Mesendoderm (in vitro differentiated cells): Measurements from ENCODE around the gene SHISAL1.
A peak's percentile ranks its signal among the peaks of the same experiment; 100 is the strongest.
"Not testable (repeated sequence)": the region's sequence is repeated elsewhere in the genome, so short reads cannot be mapped to it uniquely, and the experiment has no call there.

Experiments used
- DNase-seq: peaks from one replicate; pipeline ENCODE4 v3.0.0; 2013
- H2AK5ac ChIP-seq: 2 replicates; pipeline ENCODE4 v1.6.1; 2013; ENCODE audit warnings: low read length, inconsistent platforms
- H2BK120ac ChIP-seq: 2 replicates; pipeline ENCODE4 v1.6.1; 2013; ENCODE audit warnings: low read depth, mild to moderate bottlenecking, low read length, moderate library complexity, mixed read lengths
- H2BK15ac ChIP-seq: replicated peaks from 2 replicates; pipeline ENCODE4 v1.6.1; 2013; ENCODE audit warnings: low read depth, mild to moderate bottlenecking, moderate library complexity
- H2BK5ac ChIP-seq: 2 replicates; pipeline ENCODE4 v1.6.1; 2013; ENCODE audit warnings: low read length, inconsistent platforms
- H3K18ac ChIP-seq: 2 replicates; pipeline ENCODE4 v1.6.1; 2013; ENCODE audit warnings: mild to moderate bottlenecking, low read length, mixed read lengths
- H3K23ac ChIP-seq: one replicate; pipeline ENCODE4 v1.6.1; 2013; ENCODE audit warnings: low read length
- H3K27ac ChIP-seq: 2 replicates; pipeline ENCODE4 v1.5.1; 2013; ENCODE audit warnings: low read depth, mild to moderate bottlenecking, inconsistent platforms, low read length, moderate library complexity
- H3K27me3 ChIP-seq: 2 replicates; pipeline ENCODE4 v1.6.1; 2013; ENCODE audit warnings: low read length, control low read depth, mild to moderate bottlenecking, inconsistent platforms; ENCODE audit not compliant: insufficient read depth, poor library complexity
- H3K36me3 ChIP-seq: 2 replicates; pipeline ENCODE4 v1.6.1; 2013; ENCODE audit warnings: low read length, inconsistent platforms; ENCODE audit not compliant: control insufficient read depth, insufficient read depth
- H3K4ac ChIP-seq: one replicate; pipeline ENCODE4 v1.6.1; 2013; ENCODE audit warnings: low read depth, mild to moderate bottlenecking, low read length, moderate library complexity
- H3K4me1 ChIP-seq: 2 replicates; pipeline ENCODE4 v1.6.1; 2013; ENCODE audit warnings: low read depth, low read length, inconsistent platforms; ENCODE audit not compliant: control insufficient read depth
- H3K4me2 ChIP-seq: 2 replicates; pipeline ENCODE4 v1.6.1; 2013; ENCODE audit warnings: low read length
- H3K4me3 ChIP-seq: 2 replicates; pipeline ENCODE4 v1.5.1; 2013; ENCODE audit warnings: mild to moderate bottlenecking, low read length
- H3K56ac ChIP-seq: one replicate; pipeline ENCODE4 v1.6.1; 2013; ENCODE audit warnings: low read length
- H3K79me1 ChIP-seq: 2 replicates; pipeline ENCODE4 v1.6.1; 2013; ENCODE audit warnings: low read length, inconsistent platforms
- H3K79me2 ChIP-seq: 2 replicates; pipeline ENCODE4 v1.6.1; 2013; ENCODE audit warnings: mild to moderate bottlenecking, low read length; ENCODE audit not compliant: control insufficient read depth, insufficient read depth
- H3K9ac ChIP-seq: 2 replicates; pipeline ENCODE4 v1.6.1; 2013; ENCODE audit warnings: low read length, inconsistent platforms
- H4K5ac ChIP-seq: one replicate; pipeline ENCODE4 v1.6.1; 2013; ENCODE audit warnings: low read length
- H4K8ac ChIP-seq: one replicate; pipeline ENCODE4 v1.6.1; 2013; ENCODE audit warnings: low read depth, mild to moderate bottlenecking, control low read depth, low read length, moderate library complexity
- WGBS: extraction: QIAGEN DNeasy Blood & Tissue Kit; methylation state at CpG from one replicate; pipeline ENCODE4 v1.1.7; 2013; ENCODE audit warnings: low lambda C conversion rate, missing lambda C conversion rate; ENCODE audit not compliant: insufficient coverage; ENCODE audit errors: extremely low coverage; 5-methylcytosine and 5-hydroxymethylcytosine counted together

Gene SHISAL1

GRCh38 chr22:44307509-44308169 is 5.1 kb downstream of the SHISAL1 start:
- Histone ChIP-seq H3K27ac (no peak overlapping the region), H3K4ac (no peak overlapping the region), H2BK5ac (no peak overlapping the region), H3K4me3 (no peak overlapping the region), H4K5ac (no peak overlapping the region), H2BK15ac (no peak overlapping the region), H2AK5ac (no peak overlapping the region), H3K9ac (no peak overlapping the region), H3K36me3 (no peaks in the 10 kb centered on the region), H3K4me2 (no peak overlapping the region), H4K8ac (no peak overlapping the region), H3K4me1 (no peaks in the 10 kb centered on the region), H3K79me2 (no peaks in the 10 kb centered on the region), H3K27me3 (no peaks in the 10 kb centered on the region), H3K79me1 (no peaks in the 10 kb centered on the region), H3K18ac (no peak overlapping the region), H3K56ac (no peak overlapping the region), H2BK120ac (no peak overlapping the region), H3K23ac (no peak overlapping the region)
- no peak for DNase-seq
- no CpG with 5 or more reads among the region's 20 CpGs for WGBS

GRCh38 chr22:44305888-44306287 is 6.9 kb downstream of the SHISAL1 start:
- no peak for DNase-seq
- H3K56ac ChIP-seq, result no peak overlapping the region
- H3K79me1 ChIP-seq, result no peaks in the 10 kb centered on the region
- H3K4me3 ChIP-seq, result no peak overlapping the region
- no peak overlapping the region for H2BK120ac ChIP-seq
- no peak overlapping the region for H3K4ac ChIP-seq
- no peaks in the 10 kb centered on the region for H3K4me1 ChIP-seq
- H3K4me2 ChIP-seq, result no peak overlapping the region
- no peak overlapping the region for H2AK5ac ChIP-seq
- H3K9ac ChIP-seq, result no peak overlapping the region
- no peaks in the 10 kb centered on the region for H3K36me3 ChIP-seq
- no peaks in the 10 kb centered on the region for H3K27me3 ChIP-seq
- H2BK15ac ChIP-seq, result no peak overlapping the region
- H4K5ac ChIP-seq, result no peak overlapping the region
- no CpG with 5 or more reads among the region's 10 CpGs for WGBS
- no peak overlapping the region for H4K8ac ChIP-seq
- no peaks in the 10 kb centered on the region for H3K79me2 ChIP-seq
- H3K27ac ChIP-seq, result no peak overlapping the region
- H3K23ac ChIP-seq, result no peak overlapping the region
- no peak overlapping the region for H3K18ac ChIP-seq
- no peak overlapping the region for H2BK5ac ChIP-seq

GRCh38 chr22:44305455-44305854 is 7.3 kb downstream of the SHISAL1 start:
- Histone ChIP-seq H3K4me2 (no peak overlapping the region), H2BK120ac (no peak overlapping the region), H3K4me3 (no peak overlapping the region), H3K56ac (peak overlapping the region; percentile 5), H2AK5ac (no peak overlapping the region), H3K79me1 (no peaks in the 10 kb centered on the region), H4K8ac (no peak overlapping the region), H3K4me1 (no peaks in the 10 kb centered on the region), H2BK5ac (no peak overlapping the region), H3K18ac (no peak overlapping the region), H3K23ac (no peak overlapping the region), H3K79me2 (no peaks in the 10 kb centered on the region), H3K9ac (no peak overlapping the region), H3K4ac (no peak overlapping the region), H2BK15ac (no peak overlapping the region), H3K27ac (no peak overlapping the region), H4K5ac (no peak overlapping the region), H3K36me3 (no peaks in the 10 kb centered on the region), H3K27me3 (no peaks in the 10 kb centered on the region)
- whole genome bisulfite sequencing, result no CpG with 5 or more reads among the region's 13 CpGs
- DNase-seq, result no peak

- Histone ChIP-seq H3K36me3 (no peaks in the 10 kb centered on the region), H2BK5ac (no peak overlapping the region)
These were observed 7.8 kb downstream of the SHISAL1 start for GRCh38 chr22:44304911-44305310.

GRCh38 chr22:44304354-44304753 is 8.4 kb downstream of the SHISAL1 start:
- no peaks in the 10 kb centered on the region for H3K4me1 ChIP-seq
- H3K4me3 ChIP-seq, result no peak overlapping the region
- H2BK15ac ChIP-seq, result no peak overlapping the region
- H3K27me3 ChIP-seq, result no peaks in the 10 kb centered on the region
- no CpG with 5 or more reads among the region's 9 CpGs for WGBS
- no peaks in the 10 kb centered on the region for H3K79me2 ChIP-seq
- H3K23ac ChIP-seq, result no peak overlapping the region
- H2BK120ac ChIP-seq, result no peak overlapping the region
- H3K79me1 ChIP-seq, result no peaks in the 10 kb centered on the region
- no peak overlapping the region for H3K4ac ChIP-seq
- no peak overlapping the region for H3K18ac ChIP-seq
- H3K27ac ChIP-seq, result no peak overlapping the region
- no peak overlapping the region for H3K9ac ChIP-seq
- no peaks in the 10 kb centered on the region for H3K36me3 ChIP-seq
- no peak for DNase-seq
- no peak overlapping the region for H3K56ac ChIP-seq
- no peak overlapping the region for H4K5ac ChIP-seq
- H2AK5ac ChIP-seq, result no peak overlapping the region
- no peak overlapping the region for H2BK5ac ChIP-seq
- no peak overlapping the region for H4K8ac ChIP-seq
- no peak overlapping the region for H3K4me2 ChIP-seq

More at GRCh38 chr22:44304911-44305310, 7.8 kb downstream of the SHISAL1 start:
- no peak overlapping the region for H3K4me3 ChIP-seq
- H3K23ac ChIP-seq, result no peak overlapping the region
- no peaks in the 10 kb centered on the region for H3K79me2 ChIP-seq
- H3K4me2 ChIP-seq, result no peak overlapping the region
- H2AK5ac ChIP-seq, result no peak overlapping the region
- H3K79me1 ChIP-seq, result no peaks in the 10 kb centered on the region
- H4K5ac ChIP-seq, result no peak overlapping the region
- no peak overlapping the region for H2BK120ac ChIP-seq
- H3K4ac ChIP-seq, result no peak overlapping the region
- H4K8ac ChIP-seq, result no peak overlapping the region
- WGBS, result no CpG with 5 or more reads among the region's 2 CpGs
- no peak overlapping the region for H3K27ac ChIP-seq
- no peaks in the 10 kb centered on the region for H3K4me1 ChIP-seq
- no peak overlapping the region for H2BK15ac ChIP-seq
- H3K27me3 ChIP-seq, result no peaks in the 10 kb centered on the region
- DNase-seq, result no peak
- H3K56ac ChIP-seq, result no peak overlapping the region
- H3K18ac ChIP-seq, result no peak overlapping the region
- no peak overlapping the region for H3K9ac ChIP-seq

- H3K4me1 ChIP-seq, H3K27ac ChIP-seq, H3K9ac ChIP-seq, H3K79me1 ChIP-seq, H2BK120ac ChIP-seq, H3K56ac ChIP-seq, DNase-seq, H3K79me2 ChIP-seq, H3K4me2 ChIP-seq, H2BK5ac ChIP-seq, H3K27me3 ChIP-seq, H3K23ac ChIP-seq, H3K36me3 ChIP-seq, H3K4me3 ChIP-seq, H2AK5ac ChIP-seq, H4K5ac ChIP-seq, H3K4ac ChIP-seq, H3K18ac ChIP-seq, H4K8ac ChIP-seq, H2BK15ac ChIP-seq: not testable (repeated sequence)
- no CpG with 5 or more reads among the region's 10 CpGs for WGBS
These were observed 10.4 kb downstream of the SHISAL1 start for GRCh38 chr22:44302363-44302762.
